ENCODE data around the gene NRXN3.

DNA sequence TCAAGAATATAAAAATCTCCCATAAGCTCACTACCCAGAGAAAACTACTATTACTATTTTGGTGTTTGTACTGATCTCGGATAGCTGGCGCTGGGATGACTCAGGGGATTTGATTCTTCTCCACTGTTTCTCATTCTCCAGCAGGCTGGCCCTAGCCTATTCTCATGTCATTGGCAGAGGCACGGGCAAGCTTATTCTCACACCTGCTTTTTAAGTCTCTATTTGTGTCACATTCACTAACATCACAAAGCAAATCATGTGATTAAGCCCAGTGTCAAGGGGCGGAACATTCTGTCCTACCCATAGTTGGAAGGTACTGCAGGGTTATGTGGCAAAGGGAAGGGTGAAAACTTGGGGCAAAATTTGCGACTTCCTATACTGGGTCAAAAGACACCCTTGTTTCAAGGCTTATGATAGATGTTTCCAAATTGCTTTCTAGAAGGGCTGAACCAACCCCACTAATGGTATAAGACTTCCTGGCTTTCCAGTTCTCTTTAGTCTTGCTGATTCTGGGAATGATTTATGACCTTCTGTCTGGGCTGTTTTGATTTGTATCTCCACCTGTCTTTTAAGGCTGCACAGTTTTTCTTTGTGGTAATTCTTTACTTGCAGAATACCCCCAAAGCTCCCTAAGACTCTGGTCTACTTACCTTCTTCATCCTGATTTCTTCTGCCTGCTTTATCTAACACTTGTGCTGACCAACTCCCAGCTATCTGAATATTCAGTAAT, 406.4 kb downstream of the NRXN3 start:
- TF ChIP-seq SP1 (IDR thresholded peaks at IDR 0.05) (no peak), SUZ12 (IDR thresholded peaks at IDR 0.05) (no peak), CTBP1 (IDR thresholded peaks at IDR 0.05; ENCODE audit: borderline replicate concordance) (no peak), ELF4 (IDR thresholded peaks at IDR 0.05) (no peak), BHLHE40 (IDR thresholded peaks at IDR 0.05; ENCODE audit: borderline replicate concordance) (no peak), ARNT (IDR thresholded peaks at IDR 0.05) (no peak), ZNF384 (IDR thresholded peaks at IDR 0.05) (no peak), FOXA1 (IDR thresholded peaks at IDR 0.05) (no peak), FOXM1 (IDR thresholded peaks at IDR 0.05; ENCODE audit: borderline replicate concordance) (no peak), HDGF (IDR thresholded peaks at IDR 0.05; ENCODE audit: borderline replicate concordance) (no peak), NFRKB (IDR thresholded peaks at IDR 0.05) (no peak)
- TF ChIP-seq, protein P1, sequence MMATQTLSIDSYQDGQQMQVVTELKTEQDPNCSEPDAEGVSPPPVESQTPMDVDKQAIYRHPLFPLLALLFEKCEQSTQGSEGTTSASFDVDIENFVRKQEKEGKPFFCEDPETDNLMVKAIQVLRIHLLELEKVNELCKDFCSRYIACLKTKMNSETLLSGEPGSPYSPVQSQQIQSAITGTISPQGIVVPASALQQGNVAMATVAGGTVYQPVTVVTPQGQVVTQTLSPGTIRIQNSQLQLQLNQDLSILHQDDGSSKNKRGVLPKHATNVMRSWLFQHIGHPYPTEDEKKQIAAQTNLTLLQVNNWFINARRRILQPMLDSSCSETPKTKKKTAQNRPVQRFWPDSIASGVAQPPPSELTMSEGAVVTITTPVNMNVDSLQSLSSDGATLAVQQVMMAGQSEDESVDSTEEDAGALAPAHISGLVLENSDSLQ (IDR thresholded peaks at IDR 0.05): no peak

Data from HEK293T (cell line).